ENCODE results near the gene TRAK2. TPM values are rescaled to one million over a fixed set of nuclear protein-coding genes. Genes with fewer than 3 reads are reported as not detected.

Gene TRAK2
- total and polyA plus RNA-seq, 2 of the 8 experiments (the other 6 are each of a cell fraction or from before 2014, with no cell fraction given): 4.5 to 15.7 TPM

DNA sequence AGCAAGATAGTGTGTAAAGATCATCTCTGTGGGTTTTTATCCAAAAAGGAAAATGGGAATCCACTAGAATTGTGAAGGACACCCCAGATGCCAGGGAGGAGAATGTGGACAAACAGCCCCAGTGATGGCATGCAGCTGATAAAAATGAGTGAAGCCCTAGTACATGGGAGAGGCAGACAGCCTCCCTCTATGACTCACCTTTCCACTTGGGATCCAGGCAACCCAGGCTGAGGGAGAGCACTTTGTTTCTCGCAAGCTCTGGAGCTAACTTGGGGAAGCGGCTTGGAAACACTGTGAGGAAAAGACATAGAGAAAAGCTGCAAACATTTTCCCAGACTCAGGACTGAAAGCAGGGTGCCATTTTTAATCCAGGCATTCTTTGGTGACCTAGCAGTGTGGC, 88.9 kb downstream of the TRAK2 start (continued):
- TF ChIP-seq ATF2 (IDR thresholded peaks at IDR 0.05; ENCODE audit: low read length) (no peak), BRCA1 (IDR thresholded peaks at IDR 0.05; ENCODE audit: low read depth, low read length) (no peak), JUN (IDR thresholded peaks at IDR 0.05; ENCODE audit: low read depth, low read length) (no peak), FOSL1 (IDR thresholded peaks at IDR 0.05; ENCODE audit: insufficient read depth, low read depth, low read length) (no peak), CBX5 (IDR thresholded peaks at IDR 0.05; ENCODE audit: low read depth, low read length) (no peak)
- TF ChIP-seq, protein P1, sequence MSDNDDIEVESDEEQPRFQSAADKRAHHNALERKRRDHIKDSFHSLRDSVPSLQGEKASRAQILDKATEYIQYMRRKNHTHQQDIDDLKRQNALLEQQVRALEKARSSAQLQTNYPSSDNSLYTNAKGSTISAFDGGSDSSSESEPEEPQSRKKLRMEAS (IDR thresholded peaks at IDR 0.05): no peak

Data from H1 (cell line).